IPS-18c (cell line): ENCODE measurements around the gene PTPRD.

Experiments used
- H3K4me3 ChIP-seq: 2 replicates; pipeline ENCODE4 v1.7.0; 2013; ENCODE audit warnings: low read depth, mild to moderate bottlenecking, low read length, moderate library complexity; ENCODE audit not compliant: insufficient read depth
- H3K9me3 ChIP-seq: one replicate; pipeline ENCODE4 v1.6.1; 2013; ENCODE audit warnings: mild to moderate bottlenecking, low read length, moderate library complexity; ENCODE audit not compliant: control insufficient read depth, insufficient read depth

The PTPRD gene

GRCh38 chr9:8781458-8781857, 1831.3 kb downstream of the PTPRD start:
- Histone ChIP-seq H3K9me3 (no peaks in the 10 kb centered on the region), H3K4me3 (no peak overlapping the region)

GRCh38 chr9:8780386-8780785, 1832.4 kb downstream of the PTPRD start:
- Histone ChIP-seq H3K9me3 (no peaks in the 10 kb centered on the region), H3K4me3 (no peak overlapping the region)

- Histone ChIP-seq H3K4me3 (no peak overlapping the region), H3K9me3 (no peaks in the 10 kb centered on the region)
Observed at GRCh38 chr9:8779478-8779877, 1833.3 kb downstream of the PTPRD start.

DNA sequence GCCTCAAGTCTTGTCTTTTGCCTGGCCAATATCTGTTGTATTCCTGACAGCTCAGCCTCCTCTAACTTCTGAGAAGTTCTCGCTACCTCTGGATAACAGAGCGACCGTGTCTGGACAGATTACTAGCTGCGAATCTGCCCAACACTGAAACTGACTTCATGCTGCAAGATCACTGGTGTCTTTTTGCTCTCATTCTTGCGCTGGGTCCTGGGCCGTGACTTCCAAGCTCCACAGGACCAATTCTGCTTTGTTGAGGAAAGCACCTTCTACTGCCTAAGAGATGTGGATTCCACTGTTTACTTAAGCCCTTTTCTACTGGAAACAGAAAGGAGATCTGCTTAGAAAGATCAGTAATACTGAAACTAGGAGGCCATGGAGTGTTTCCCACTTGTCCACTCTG, 1834.4 kb downstream of the PTPRD start:
- H3K9me3 ChIP-seq, result no peaks in the 10 kb centered on the region

GRCh38 chr9:8772302-8772701, 1840.5 kb downstream of the PTPRD start:
- H3K4me3 ChIP-seq, result no peak overlapping the region

More for the DNA sequence above, 1834.4 kb downstream of the PTPRD start:
- no peak overlapping the region for H3K4me3 ChIP-seq

GRCh38 chr9:8769153-8769552, 1843.6 kb downstream of the PTPRD start:
- Histone ChIP-seq H3K9me3 (no peaks in the 10 kb centered on the region), H3K4me3 (no peak overlapping the region)

More at GRCh38 chr9:8772302-8772701, 1840.5 kb downstream of the PTPRD start:
- no peaks in the 10 kb centered on the region for H3K9me3 ChIP-seq

DNA sequence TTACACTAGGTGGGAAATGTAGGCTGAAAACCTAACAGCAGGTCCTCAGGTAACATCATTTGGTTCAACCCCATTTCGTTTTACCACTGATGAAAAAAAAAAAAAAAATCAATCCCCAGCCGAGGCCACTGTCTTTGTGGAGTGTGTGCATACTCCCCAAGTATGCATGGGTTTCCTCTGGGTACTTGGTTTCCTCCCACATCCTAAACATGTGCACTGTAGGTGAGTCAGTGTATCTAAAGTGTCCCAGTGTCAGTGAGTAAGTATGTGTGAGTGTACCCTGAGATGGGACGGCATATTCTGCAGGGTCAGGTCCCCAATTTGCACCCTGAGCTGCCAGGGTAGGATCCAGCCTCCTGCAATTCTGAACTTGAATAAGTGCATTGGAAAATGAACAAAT, 1846.7 kb downstream of the PTPRD start:
- Histone ChIP-seq H3K4me3 (no peak overlapping the region), H3K9me3 (no peaks in the 10 kb centered on the region)

GRCh38 chr9:8764051-8764450, 1848.8 kb downstream of the PTPRD start:
- no peak overlapping the region for H3K4me3 ChIP-seq
- no peaks in the 10 kb centered on the region for H3K9me3 ChIP-seq

- H3K4me3 ChIP-seq, result no peak overlapping the region
- no peaks in the 10 kb centered on the region for H3K9me3 ChIP-seq
Observed at GRCh38 chr9:8762479-8763085, 1850.2 kb downstream of the PTPRD start.

DNA sequence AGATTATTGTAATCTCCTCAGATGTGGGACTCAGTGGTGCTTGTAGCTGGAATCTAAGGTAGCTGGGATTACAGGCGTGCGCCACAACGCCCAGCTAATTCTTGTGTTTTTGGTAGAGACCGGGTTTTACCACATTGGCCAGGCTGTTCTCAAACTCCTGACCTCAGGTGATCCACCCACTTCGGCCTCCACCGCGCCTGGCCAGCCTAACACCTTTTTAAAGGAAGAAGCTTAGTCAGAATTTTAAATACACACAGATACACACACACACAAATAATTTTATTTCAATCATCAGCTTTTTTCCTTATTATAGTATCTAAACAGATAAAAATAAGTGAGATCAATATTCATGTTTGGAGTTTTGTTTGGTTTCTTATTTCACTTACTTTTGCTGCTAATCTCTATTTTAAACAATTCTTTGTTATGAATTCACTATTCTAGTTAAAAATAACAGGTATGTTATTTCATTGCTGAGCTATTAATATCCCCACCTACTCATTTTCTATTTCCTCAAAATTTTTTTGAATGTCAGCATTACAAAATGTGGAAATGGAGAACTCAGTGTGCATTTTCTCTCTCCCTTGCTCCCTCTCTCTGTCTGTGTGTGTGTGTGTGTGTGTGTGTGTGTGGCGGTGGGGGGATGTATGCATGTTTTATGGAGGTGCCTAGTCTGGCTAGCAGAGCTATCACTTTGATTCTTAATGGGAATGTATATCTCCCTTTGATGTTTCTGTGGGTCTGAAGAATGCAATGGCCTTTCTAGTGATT, 1852.6 kb downstream of the PTPRD start:
- Histone ChIP-seq H3K9me3 (no peaks in the 10 kb centered on the region), H3K4me3 (no peak overlapping the region)

DNA sequence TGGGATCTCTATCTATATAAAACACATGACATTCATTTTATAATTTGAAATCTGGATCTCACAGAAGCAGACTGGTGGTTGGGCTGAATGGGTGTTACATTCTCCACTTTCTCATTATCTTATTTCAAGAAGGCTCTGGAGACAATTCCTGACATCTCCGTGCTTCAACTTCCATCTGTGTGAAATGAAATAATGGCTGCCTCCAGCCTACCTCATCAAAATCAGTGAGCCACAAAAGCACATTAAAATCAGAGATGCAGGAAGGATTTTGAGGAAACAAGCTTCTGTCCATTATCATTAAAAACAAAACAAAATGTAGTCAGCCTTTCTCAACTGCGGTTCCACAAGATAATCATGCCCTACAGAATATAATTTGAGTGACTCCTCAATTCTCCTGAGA, 1854.9 kb downstream of the PTPRD start:
- Histone ChIP-seq H3K4me3 (no peak overlapping the region), H3K9me3 (no peaks in the 10 kb centered on the region)

DNA sequence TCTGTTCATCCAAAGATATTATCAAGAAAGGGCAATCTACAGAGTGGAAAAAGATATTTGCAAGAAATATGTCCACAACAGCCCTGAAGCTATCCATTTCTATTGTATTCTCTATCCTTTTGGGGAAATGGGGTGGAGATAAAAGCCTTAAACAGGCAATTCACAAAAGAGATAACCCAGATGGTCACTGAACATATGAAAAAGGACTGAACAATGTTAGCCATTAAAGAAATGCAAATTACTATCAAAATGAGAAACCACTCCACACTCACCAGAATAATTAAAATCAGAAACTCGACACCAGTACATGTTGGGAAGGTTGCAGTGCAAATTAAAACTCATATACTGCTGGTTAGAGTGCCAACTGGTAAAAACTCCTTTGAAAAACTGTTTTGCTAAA, 1858.1 kb downstream of the PTPRD start:
- Histone ChIP-seq H3K9me3 (no peaks in the 10 kb centered on the region), H3K4me3 (no peak overlapping the region)

DNA sequence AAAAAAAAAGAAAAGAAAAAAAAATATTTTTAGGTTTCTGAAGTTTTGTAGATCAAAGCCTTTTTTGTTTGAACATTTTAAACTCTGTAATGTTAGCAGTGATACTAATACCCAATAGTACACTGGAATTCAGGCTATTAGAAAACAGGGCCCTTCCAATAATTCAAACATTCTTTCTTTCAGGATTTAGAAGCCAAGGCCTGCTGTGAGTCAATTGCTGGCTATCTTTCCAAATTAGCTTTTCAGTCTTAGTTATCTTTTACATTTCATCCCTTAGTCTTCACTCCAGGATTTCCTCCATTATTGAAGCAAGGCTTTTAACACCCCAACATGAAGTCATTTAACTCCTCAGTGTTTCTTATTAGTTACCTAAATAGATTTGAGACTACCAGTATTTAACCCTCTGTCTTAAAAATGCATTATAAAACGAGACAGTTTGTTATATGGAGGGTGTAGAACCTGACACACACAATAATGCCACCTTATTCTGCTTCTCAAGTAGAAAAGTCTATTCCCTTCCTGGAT, 1861.3 kb downstream of the PTPRD start:
- H3K9me3 ChIP-seq, result no peaks in the 10 kb centered on the region

DNA sequence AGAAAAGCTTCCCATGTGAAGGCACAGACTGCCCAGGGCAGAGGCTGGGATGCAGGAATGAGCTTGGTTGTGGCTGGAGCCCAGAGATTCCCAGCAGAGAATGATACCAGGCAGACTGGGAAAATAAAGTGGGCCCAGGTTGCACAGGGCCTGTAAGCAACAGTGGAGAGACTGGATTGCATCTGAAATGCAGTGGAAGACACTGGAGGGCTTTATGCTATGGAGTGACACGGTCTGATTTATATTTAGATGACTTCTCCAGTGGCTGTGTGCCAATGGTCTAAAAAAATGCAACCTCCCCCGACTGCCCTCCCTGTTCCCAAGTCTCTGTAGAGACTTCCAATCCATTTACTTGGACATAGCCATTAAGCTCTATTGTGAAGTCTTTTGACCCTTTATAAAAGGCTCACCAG, 1862.2 kb downstream of the PTPRD start:
- H3K9me3 ChIP-seq, result no peaks in the 10 kb centered on the region
- no peak overlapping the region for H3K4me3 ChIP-seq

More for the DNA sequence above, 1861.3 kb downstream of the PTPRD start:
- no peak overlapping the region for H3K4me3 ChIP-seq

DNA sequence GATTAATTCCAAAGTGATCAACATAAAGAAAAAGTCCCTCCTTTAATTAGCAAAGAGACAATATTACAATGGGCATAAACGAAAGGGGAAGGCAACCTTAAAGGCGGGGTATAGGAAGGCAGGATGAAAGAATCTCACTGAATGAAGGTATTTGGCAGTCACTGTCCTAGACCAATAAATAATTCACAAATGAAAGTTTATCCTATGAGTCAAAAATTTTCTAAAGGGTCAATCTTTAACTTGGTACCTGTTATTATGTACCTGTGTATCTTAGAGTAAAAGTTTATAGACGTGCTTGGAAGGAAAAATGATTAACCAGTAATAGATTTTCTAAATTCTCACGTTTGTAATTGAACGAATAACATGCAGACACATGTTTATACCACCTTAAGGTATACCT, 1867.5 kb downstream of the PTPRD start:
- Histone ChIP-seq H3K4me3 (no peak overlapping the region), H3K9me3 (no peaks in the 10 kb centered on the region)

DNA sequence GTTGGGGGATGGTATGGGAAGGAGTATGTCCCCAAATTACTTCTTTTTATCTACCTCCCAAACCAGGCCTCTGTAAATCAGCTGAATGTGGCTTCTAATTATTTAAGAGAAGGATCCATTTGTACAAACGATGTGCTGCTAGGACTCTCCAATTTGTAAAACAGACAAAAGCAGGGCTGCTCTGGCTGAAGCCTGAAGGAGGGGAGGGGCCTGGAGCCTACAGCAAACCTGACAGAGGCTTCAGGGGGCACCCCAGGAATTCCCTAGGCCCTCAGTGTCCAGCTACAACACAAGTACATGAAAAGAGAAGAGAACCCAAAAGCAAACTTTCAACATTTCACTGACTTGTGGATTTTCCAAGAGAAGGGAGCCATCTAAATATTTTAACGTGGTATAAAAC, 1873.9 kb downstream of the PTPRD start:
- Histone ChIP-seq H3K4me3 (no peak overlapping the region), H3K9me3 (no peaks in the 10 kb centered on the region)

DNA sequence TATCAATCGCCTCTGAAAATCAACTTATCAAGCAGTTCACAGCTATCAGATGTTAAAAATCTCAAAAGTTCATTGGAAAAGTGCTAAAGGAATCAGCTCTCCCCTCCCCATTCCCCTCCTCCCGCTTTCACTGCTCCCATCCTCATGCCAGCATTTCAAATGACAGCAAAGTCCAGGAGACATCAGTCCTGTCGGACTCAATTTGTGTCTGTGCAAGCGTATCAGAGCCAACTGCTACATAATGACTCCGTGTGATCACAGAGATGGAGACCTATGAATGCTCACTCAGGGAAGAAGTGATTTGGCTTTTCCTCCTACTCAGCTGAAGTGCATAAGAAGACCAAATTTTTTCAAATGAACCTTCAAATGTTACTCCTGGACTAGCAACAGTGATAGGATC, 1876.0 kb downstream of the PTPRD start:
- no peaks in the 10 kb centered on the region for H3K9me3 ChIP-seq
- no peak overlapping the region for H3K4me3 ChIP-seq

DNA sequence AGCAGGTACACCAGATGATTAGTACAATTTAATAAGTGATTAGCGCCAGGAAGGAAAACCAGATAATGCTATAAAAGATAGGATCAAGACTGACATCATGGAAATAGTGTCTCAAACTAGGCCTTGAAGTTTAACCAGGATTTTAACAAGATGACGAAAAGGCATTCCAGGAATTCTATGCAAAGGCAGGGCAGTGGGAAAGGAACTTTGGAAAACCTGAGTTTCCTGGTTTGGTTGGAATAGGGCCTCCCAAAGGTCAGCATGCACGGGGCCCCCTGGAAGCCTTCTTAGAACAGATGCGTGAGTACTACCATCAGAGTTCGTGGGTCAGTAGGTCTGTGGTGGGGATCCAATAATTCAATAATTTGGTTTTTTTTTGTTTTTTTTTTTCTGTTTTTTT, 1878.0 kb downstream of the PTPRD start:
- H3K9me3 ChIP-seq, result no peaks in the 10 kb centered on the region
- no peak overlapping the region for H3K4me3 ChIP-seq
